Hematopoietic multipotent progenitor cell treated with erythropoietin and hydrocortisone succinate and interleukin-3 and kit ligand, for 15 days (in vitro differentiated cells): ENCODE data around the gene GIPC2.

Source experiments
- DNase-seq: peaks from one replicate; pipeline ENCODE4 v3.0.0-alpha.2; 2015; ENCODE audit warnings: low spot score

The GIPC2 gene

DNA sequence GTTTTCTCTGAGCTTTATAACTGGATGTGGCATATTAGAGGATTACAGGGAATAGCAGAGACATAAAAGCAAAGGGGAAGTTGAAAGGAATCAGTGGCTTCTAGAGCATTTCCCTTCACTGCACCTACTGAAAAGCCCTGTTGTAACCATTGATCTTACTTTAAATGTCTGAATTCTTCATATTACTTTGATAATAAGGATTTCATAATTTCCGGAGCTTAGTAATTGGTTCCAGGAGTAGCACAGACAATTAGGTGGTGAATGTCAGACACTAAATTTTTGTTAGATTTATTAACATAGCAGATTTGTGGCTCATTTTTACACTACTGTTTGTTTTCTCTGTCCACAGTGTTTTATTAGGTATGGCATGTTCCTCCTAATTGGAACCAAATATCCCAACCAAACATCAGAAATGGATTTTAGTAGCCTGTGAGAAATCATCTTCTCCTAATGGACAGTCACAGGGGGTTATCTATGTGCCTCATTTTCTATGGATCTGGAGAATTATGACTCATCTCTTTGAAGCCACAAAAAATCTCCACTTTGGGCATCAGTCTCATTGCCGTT is 100.5 kb downstream of the GIPC2 start:
- DNase-seq, result no peak

DNA sequence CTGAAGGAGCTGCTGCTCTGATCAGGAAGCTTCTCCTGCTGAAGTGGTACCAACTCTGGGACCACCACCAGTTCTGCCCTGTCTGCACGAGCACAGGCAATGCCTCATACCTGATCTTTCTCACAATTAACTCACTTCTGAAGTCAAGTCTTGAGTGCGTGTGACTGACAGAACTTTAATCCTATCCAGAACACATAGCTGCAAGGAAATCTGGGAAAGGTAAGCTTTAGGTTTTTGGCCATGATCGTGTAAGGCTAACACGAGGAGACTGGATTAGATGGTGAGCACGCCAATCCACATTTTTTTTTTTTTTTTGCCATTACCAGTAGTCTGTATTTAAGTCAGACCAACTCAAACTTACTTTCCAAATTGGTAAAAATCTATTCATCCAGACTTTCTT is 101.3 kb downstream of the GIPC2 start:
- no peak for DNase-seq

DNA sequence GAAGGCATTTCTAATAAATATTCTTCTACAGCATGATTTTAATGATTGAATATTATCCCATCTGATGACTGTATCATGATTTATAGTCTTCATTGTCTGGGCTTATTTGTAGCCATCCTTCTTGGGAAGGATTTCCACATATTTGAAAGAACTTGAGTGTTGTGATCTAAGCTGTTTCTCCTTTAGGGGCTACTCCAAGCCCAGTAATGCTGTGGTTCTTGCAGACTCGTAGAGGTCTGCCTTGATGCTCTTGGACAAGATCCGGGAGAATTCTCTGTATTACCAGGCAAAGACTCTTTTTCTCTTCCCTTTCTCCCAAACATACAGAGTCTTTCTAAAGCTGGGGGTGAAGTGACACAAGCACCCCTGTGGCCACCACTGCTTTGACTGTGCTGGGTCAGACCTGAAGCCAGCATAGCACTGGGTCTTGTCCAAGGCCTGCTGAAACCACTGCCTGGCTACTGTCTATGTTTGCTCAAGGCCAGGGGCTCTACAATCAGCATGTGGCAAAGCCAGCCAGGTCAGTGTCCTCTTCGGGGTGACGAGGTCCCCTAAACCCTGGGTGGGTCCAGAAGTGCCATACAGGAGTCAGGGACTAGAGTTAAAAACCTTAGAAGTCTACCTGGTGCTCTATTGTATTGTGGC is 107.4 kb downstream of the GIPC2 start:
- DNase-seq, result no peak

DNA sequence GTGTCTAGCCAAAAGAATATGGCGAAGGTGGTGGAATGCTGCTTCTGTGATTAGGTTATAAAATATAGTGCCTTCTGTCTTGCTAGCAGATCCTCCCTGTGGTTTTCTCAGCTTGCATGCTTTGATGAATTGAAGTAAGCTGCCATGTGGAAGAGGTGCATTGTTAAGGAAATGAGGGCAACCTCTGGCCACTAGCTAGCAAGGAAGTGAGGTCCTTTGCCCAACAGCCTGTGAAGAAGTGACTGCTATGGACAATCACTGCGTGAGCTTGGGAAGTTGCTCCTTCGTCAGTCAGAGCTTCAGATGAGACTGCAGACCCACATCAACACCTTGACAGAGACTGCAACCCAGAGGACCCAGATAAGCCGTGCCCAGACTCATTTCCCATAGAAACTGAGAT is 109.4 kb downstream of the GIPC2 start:
- no peak for DNase-seq

DNA sequence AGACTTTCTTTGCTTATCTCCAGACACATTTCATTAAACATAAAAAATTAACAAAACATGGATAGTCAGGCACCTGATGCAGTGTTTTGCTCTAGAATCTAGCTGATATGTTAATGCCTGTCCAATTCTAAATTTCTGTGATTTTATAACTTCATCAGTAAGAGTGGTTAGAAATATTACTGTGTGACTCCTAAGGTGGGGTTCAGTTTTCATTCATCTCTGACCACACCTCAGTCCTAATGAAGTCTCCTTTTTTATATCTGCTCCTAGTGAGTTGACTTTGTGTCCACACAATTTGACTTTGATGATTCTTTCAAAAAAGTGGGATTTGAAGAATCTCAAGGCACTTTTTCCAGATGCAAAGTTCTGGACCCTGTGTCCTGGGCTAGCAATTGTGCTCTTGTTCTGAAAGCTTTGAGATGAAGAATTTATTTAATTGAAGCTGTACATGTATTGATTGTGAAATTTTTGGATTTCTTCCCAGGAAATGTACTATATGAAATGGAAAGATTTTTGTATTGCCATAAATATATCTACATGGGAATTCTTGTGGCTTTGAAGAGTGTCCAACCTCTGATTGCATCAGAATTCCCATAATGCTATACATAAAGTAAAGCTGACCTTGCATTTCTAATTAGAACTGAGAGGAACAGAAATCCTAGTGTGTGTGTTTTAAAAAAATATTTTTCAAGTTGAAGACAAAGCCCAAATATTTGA is 111.2 kb downstream of the GIPC2 start:
- DNase-seq, result no peak

DNA sequence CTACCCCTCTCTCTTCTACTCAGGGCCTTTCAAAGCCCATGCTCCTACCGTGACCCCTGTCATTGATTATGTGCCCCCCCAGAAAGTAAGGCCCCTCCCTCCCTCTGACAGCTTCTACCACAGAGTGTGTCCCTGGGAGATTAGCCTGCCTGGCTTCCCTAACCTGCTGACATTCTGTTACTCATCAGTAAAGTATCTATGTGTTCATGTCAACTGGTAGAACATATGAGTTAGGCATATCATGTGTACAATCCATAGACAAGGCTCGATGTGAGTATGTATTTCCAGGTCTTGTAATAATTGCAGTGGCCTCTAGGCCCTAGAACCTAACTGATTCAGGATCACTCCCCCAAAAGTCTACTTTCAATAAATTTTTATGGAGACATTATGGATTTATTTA is 120.0 kb downstream of the GIPC2 start:
- DNase-seq, result no peak

DNA sequence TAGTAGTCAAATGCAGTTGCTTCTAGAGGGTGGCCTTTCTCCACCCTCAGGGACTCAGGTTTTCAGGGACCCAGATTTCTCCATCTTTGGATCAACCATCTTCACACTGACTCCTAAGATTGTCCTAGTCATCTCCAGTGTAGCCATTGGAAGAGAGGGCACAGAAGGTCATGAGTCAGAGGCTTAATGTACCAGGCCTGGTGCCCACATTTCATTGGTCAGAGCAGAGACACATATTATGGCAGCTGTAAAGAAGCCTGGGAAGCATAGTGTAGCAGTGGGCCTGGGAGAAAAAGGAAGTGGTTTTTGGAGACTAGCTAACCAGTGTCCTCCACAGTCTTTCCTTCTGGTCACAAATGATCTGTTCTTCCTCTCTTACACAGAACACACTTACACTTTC is 122.5 kb downstream of the GIPC2 start:
- DNase-seq, result no peak

DNA sequence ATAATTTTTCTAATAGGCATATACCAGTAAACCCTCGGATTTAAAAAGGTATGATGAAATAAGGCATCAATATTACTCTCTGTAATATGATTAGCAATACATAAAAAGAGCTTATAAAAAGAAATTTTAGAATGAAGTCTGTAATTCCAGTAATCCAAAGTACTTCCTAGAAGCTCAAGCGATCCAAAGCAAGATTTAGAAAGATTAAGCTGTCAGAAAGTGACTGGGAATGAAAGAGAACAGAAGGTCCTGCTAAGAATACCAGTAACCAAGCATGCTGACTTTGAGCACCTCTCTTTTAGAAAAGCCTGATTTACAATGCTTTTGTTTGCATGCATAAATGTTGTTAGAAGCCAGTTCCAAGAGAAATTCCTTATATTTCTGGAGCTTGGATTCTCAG is 125.1 kb downstream of the GIPC2 start:
- DNase-seq, result no peak

DNA sequence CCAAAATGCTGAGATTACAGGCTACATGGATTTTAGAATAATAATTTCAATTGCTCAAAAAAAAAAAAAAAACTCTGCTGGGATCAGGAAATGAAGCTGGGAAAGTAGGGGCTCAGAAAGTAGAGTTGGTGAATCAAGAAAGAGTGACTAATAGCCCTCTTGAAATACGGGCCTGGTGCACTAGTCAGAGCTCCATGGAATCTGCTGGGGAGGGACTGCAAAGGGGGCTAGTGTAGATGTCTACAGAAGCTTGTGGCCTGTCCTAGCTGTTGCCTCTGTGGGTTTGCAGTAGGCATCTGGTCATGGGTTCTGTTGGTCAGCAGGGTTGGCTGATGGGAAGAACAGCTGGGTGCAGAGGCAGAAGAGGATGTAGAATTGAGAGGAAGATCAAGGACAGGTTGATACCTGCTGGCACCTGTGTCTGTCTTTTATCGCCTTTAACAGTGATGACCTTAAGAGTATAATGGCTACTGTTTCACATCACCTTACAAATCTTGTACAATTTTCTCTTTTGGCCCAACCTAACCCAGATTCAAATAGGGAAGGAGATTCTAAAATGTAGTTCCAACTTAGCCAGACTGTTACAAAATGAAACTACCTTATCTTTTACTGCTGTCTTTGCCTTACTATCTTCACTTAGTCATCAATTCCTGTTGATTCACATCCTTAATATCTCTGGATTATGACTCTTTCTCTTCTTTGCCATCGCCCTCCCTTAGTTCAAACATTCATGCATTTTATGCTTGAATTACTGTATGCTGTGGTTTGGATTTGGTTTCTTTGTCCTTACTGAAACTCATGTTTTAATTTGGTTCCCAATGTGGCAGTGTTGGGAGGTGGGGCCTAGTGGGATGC is 126.2 kb downstream of the GIPC2 start:
- no peak for DNase-seq

DNA sequence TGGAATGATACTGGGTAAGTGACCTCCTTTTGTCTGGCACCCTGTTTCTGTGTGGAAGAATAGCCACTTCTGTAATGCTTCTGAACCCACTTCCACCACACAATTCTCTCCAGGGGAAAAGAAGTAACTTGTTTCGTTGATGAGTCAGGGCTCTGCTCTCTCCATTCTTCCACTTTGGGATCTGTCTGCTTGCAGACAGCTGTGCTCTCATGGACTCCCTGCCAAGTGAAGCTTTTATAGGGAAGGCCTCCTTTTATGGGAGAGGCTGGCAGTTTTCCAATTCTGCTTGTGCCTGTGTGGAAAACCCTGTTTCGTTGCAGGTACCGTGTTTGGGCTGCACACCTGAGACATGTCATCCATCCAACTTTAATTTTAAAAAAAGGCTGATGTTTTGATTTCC is 130.7 kb downstream of the GIPC2 start:
- DNase-seq, result no peak

DNA sequence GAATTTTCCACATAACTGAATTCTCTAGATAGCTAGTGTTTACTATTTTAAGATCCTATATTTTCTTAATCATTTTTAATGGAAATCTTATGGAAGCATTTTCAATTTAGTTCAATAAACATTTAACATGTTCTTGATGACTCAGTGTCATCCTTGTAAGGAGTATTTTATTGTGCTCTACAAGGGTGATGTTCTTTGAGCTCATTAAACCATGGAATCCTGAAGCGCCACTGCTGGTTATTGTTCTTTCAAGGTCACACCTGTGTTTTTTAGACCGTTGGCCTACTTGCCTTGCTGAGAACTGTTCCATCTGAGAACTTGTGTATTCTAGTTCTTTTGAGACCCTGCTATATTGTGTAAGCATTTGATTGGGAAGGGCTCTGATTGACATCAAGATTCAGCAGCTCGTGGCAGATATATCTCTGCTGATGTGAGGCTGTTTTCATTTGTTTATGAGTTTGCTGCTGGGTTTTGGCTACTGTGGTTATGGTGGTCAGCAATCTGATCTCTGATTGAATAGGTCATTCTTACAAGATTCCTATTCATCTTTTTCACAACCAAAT is 132.0 kb downstream of the GIPC2 start:
- DNase-seq, result no peak

DNA sequence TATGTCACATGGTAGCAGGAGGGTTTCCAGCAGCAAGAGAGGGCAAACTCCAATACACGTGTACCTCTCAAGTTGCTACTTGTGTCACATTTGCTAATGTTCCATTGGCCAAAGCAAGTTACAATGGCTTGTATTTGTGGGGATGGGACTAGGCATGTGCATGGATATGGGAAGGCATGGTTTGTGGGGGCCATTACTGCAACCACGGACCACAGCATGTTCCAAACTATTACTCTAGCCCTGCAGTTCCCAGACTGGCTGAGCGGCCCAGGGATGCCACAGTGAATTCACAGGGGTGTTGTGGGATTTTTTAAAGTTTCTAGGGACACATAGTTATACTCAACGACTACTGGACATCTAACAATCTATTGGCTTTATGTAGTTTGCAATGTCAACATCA is 133.1 kb downstream of the GIPC2 start:
- no peak for DNase-seq

DNA sequence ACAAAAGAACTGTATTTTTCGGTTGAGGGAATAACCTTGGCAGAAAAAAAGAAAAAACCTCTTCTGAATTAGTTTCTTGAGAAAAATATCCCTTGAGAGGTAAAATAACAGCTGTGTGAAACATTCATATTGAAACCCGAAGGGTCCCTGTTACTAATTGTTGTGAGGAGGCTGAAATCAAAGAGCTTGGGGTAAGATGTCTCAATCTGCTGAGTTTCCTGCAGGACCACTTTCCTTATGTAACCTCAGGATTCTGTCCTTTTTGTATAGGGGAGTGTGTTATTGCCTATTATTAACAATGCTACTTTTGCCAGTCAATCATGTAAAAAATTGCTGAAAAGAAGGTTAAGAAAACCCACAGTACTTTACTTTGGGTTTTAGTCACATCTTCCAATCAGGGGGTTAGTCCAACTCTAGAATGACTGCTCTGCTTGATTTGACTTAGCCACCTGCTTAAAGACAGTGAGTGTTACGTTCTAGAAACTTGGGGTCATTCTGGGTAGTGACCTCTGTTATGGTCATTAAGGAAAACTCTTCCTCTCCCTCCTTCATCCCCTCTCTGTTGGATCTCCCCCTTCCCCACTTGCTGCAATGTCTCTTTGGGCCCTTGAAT is 138.8 kb downstream of the GIPC2 start:
- no peak for DNase-seq
